MCF 10A (cell line): ENCODE results near the gene BTBD17. TPM values are rescaled to one million over a fixed set of nuclear protein-coding genes. Genes with fewer than 3 reads are reported as not detected.

Source experiments
- BruUV-seq: library from RNA; stranded (reverse); fragments of 400-500 nt; replicated peaks from 2 replicates; lab custom pipeline; 2021; lab: Mats Ljungman, UMichigan
- CTCF ChIA-PET: fragments of 300-600 bp; sonication (Branson Sonifier 250); formaldehyde crosslinking; extraction: SDS; loops from one replicate; lab custom pipeline; 2021; ENCODE audit warnings: antibody characterized with exemption, inconsistent platforms; lab: Yijun Ruan, JAX
- POLR2A ChIA-PET: fragments of 300-600, 350-650 bp; sonication (Branson Sonifier 250); formaldehyde crosslinking; extraction: SDS; loops from one replicate; lab custom pipeline; 2020; ENCODE audit warnings: antibody characterized with exemption, inconsistent platforms; lab: Yijun Ruan, JAX
- DNase-seq: peaks from one replicate; pipeline ENCODE4 v3.0.0-alpha.2; 2018; ENCODE audit not compliant: unreplicated experiment
- H3K27ac Mint-ChIP-seq: one replicate; pipeline ENCODE4 v1.8.0; 2022; ENCODE audit warnings: mild to moderate bottlenecking, low read depth, mixed read lengths; ENCODE audit not compliant: unreplicated experiment
- H3K27me3 Mint-ChIP-seq: one replicate; pipeline ENCODE4 v1.8.0; 2022; ENCODE audit warnings: mixed read lengths; ENCODE audit not compliant: insufficient read depth, unreplicated experiment
- H3K36me3 Mint-ChIP-seq: one replicate; pipeline ENCODE4 v1.8.0; 2022; ENCODE audit warnings: mild to moderate bottlenecking, moderate library complexity, mixed read lengths; ENCODE audit not compliant: insufficient read depth, unreplicated experiment
- H3K4me1 Mint-ChIP-seq: one replicate; pipeline ENCODE4 v1.8.0; 2022; ENCODE audit warnings: mixed read lengths; ENCODE audit not compliant: insufficient read depth, unreplicated experiment
- H3K4me3 Mint-ChIP-seq: one replicate; pipeline ENCODE4 v1.8.0; 2022; ENCODE audit warnings: mild to moderate bottlenecking, moderate library complexity, mixed read lengths; ENCODE audit not compliant: unreplicated experiment
- H3K9me3 Mint-ChIP-seq: one replicate; pipeline ENCODE4 v1.8.0; 2022; ENCODE audit warnings: mixed read lengths; ENCODE audit not compliant: unreplicated experiment
- intact Hi-C: fragments of 100-400 bp; cut with micrococcal nuclease; formaldehyde crosslinking; loops from 2 replicates; pipeline ENCODE4 v1.14.1; 2022
- total RNA-seq: library from RNA; stranded (reverse); gene quantifications from 2 replicates; pipeline ENCODE4 v1.2.3, GENCODE V29; 2022
- TF ChIP-seq, protein P1 (sequence below): fragments of 200-600 bp; IDR thresholded peaks from one replicate; pipeline ENCODE4 v1.8.0; 2022; ENCODE audit warnings: antibody characterized with exemption, mild to moderate bottlenecking; ENCODE audit not compliant: unreplicated experiment

The BTBD17 gene
- total RNA-seq, 1 experiment from 2014 or later, result not detected

DNA sequence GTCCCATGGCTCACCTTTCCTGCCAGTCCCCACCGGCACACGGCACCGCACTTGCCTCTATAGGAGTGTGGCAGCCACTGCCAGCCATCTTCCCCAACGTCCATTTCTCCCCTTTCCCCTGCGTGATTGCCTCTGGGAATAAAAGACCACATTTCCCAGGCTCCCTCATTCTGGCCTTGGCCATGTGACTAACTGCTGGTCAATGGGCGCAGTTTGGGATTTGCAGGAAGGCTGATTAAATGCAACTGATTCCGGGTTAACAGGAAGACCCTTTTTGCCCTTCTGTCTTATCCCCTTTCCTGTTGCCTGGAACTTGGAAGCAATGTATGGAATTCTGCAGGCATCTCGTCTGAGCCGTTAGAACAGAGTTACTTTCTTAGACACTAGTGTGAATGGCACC lies 3.0 kb downstream of the BTBD17 start:
- intact Hi-C loops, result no loop called here
- TF ChIP-seq, protein P1, sequence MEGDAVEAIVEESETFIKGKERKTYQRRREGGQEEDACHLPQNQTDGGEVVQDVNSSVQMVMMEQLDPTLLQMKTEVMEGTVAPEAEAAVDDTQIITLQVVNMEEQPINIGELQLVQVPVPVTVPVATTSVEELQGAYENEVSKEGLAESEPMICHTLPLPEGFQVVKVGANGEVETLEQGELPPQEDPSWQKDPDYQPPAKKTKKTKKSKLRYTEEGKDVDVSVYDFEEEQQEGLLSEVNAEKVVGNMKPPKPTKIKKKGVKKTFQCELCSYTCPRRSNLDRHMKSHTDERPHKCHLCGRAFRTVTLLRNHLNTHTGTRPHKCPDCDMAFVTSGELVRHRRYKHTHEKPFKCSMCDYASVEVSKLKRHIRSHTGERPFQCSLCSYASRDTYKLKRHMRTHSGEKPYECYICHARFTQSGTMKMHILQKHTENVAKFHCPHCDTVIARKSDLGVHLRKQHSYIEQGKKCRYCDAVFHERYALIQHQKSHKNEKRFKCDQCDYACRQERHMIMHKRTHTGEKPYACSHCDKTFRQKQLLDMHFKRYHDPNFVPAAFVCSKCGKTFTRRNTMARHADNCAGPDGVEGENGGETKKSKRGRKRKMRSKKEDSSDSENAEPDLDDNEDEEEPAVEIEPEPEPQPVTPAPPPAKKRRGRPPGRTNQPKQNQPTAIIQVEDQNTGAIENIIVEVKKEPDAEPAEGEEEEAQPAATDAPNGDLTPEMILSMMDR, result no peak
- H3K9me3 Mint-ChIP-seq, result no peaks in the 10 kb centered on the region
- H3K36me3 Mint-ChIP-seq, result no peaks in the 10 kb centered on the region
- H3K27me3 Mint-ChIP-seq, result peaks cover 40% of the 10 kb centered on the region
- DNase-seq, result no peak
- H3K27ac Mint-ChIP-seq, result no peak overlapping the region
- ChIA-PET CTCF (interaction anchor here (0.9 to 2.0 kb wide), 3 partner anchors 9 to 96 kb away, joined by 3 to 8 read pairs (median 6); no protein-coding TSS in a partner anchor), POLR2A (no interaction called here)
- no peaks in the 10 kb centered on the region for H3K4me1 Mint-ChIP-seq
- BruUV-seq, result no TSS peak
- no peak overlapping the region for H3K4me3 Mint-ChIP-seq

DNA sequence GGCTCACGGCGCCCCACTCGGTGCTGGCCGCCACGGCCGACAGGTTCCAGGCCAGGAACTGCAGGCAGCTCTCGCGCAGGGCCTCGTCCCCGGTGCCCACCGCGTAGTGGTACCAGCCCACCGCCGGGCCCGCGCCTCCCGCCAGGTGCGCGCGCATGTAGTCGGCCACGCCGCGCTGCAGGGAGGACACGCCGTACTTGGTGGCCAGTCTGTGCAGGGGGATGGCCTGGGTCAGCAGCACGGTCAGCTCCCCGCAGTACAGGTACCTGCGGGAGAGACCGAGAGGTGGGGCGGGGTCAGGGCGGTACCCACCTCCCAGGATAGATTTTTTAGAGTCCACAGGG lies 4.2 kb downstream of the BTBD17 start:
- no peak for DNase-seq
- Mint-ChIP-seq H3K36me3 (no peaks in the 10 kb centered on the region), H3K27ac (no peak overlapping the region), H3K4me3 (no peak overlapping the region), H3K4me1 (no peaks in the 10 kb centered on the region), H3K9me3 (no peaks in the 10 kb centered on the region), H3K27me3 (peaks cover 46% of the 10 kb centered on the region)
- CTCF ChIA-PET, result interaction anchor here (2.0 kb wide), 1 partner anchor 11 kb away, joined by 8 read pairs; no protein-coding TSS in a partner anchor
- intact Hi-C loops, result no loop called here
- POLR2A ChIA-PET, result no interaction called here
- BruUV-seq, result no TSS peak
- TF ChIP-seq, protein P1, result no peak

DNA sequence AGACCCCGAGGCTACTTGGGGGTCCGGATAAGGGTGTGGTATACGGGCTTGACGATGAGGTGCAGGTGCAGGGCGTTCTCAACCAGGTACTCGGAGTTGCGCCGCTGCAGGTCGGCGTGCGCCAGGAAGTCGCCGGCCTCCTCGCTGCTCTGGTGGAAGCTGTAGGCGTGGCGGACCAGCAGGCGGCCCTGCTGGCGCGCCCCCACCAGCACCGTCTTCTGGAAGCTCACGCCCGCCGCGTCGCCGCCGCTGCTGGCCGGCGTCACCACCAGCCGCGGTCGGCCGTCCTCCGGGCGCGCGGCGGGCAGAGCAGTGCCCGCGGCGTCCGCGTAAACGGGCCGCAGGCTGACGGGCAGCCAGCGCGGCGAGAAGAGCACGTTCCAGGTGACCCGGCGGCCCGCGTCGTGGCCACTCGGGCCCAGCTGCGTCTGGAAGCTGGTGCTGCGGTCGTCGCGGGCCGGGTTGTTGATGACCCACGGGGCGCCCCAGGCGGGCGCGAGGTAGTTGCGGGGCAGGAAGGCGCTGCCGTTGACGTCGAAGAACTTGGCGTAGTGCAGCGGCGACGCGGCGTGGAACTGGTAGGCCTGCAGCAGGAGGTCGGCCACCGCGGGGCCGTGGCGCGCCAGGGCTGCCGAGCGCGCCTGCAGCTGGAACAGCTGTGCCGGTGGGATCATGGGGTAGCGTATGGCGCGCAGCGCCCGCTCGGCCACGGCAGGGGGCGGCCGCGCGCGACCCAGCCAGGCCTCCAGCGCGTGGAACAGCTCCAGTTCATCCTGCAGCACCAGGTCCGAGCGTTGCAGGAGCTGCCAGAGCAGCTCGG lies 4.8 kb downstream of the BTBD17 start:
- ChIA-PET CTCF (interaction anchor here (0.8 to 2.0 kb wide), 2 partner anchors 11 to 12 kb away, joined by 3 to 8 read pairs; no protein-coding TSS in a partner anchor), POLR2A (no interaction called here)
- no peak overlapping the region for H3K27ac Mint-ChIP-seq
- TF ChIP-seq, protein P1, result no peak
- H3K27me3 Mint-ChIP-seq, result peaks cover 40% of the 10 kb centered on the region
- no peaks in the 10 kb centered on the region for H3K4me1 Mint-ChIP-seq
- DNase-seq, result no peak
- no TSS peak for BruUV-seq
- no peak overlapping the region for H3K4me3 Mint-ChIP-seq
- H3K9me3 Mint-ChIP-seq, result no peaks in the 10 kb centered on the region
- intact Hi-C loops, result no loop called here
- H3K36me3 Mint-ChIP-seq, result no peaks in the 10 kb centered on the region

DNA sequence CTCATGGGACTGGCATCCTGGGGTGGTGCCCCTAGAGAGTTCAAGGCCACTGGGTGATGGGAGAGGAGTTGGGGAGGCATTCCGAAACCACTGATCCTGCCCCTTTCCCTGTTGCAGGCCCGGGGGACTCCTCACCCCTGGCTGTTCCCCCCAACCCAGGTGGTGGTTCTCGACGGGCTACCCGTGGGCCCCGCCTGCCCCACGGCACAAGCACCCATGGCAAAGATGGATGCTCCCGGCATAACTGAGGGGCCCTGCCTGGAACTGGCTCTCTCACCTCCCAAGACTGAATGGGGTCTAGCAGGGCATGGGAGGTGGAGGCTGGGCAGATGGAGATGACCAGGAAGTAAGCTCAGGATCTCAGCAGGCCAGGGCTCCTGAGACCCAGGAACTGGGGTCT lies 6.6 kb downstream of the BTBD17 start:
- ChIA-PET CTCF (interaction anchor here (0.9 kb wide), 1 partner anchor 13 kb away, joined by 3 read pairs; no protein-coding TSS in a partner anchor), POLR2A (no interaction called here)
- peaks cover 27% of the 10 kb centered on the region for H3K27me3 Mint-ChIP-seq
- no TSS peak for BruUV-seq
- no peaks in the 10 kb centered on the region for H3K9me3 Mint-ChIP-seq
- no peak for DNase-seq
- TF ChIP-seq, protein P1, result no peak
- intact Hi-C loops, result no loop called here
- H3K4me3 Mint-ChIP-seq, result no peak overlapping the region
- H3K36me3 Mint-ChIP-seq, result no peaks in the 10 kb centered on the region
- H3K4me1 Mint-ChIP-seq, result no peaks in the 10 kb centered on the region
- H3K27ac Mint-ChIP-seq, result no peak overlapping the region
